ENCODE data around the gene CHRNA4. TPM values are rescaled to one million over a fixed set of nuclear protein-coding genes. Genes with fewer than 3 reads are reported as not detected.

CHRNA4 gene
- not detected for total RNA-seq

- ATAC-seq (ENCODE audit: low read depth): no peak
- Mint-ChIP-seq H3K36me3 (no peaks in the 10 kb centered on the region), H3K4me3 (no peak within 1 kb of the TSS), H3K27ac (no peak within 1 kb of the TSS), H3K9me3 (peaks cover 3% of the 10 kb centered on the region), H3K27me3 (peaks cover 10% of the 10 kb centered on the region), H3K4me1 (no peaks in the 10 kb centered on the region)
- POLR2A ChIA-PET: no interaction called here
- no peak for DNase-seq
Observed at GRCh38 chr20:63360850-63361518, at the start of gene CHRNA4. Gene CHRNA4, minus strand, starts transcription at chr20:63361349. Its CDS starts 184 bp downstream, at chr20:63361165.

GRCh38 chr20:63409834-63410435 is 48.8 kb upstream of the CHRNA4 start:
- ATAC-seq (ENCODE audit: low read depth) (no peak), DNase-seq (no peak)
- no peak overlapping the region for H3K27ac Mint-ChIP-seq
- H3K9me3 Mint-ChIP-seq: no peaks in the 10 kb centered on the region
- no peaks in the 10 kb centered on the region for H3K27me3 Mint-ChIP-seq
- H3K36me3 Mint-ChIP-seq: no peaks in the 10 kb centered on the region
- POLR2A ChIA-PET: no interaction called here
- H3K4me3 Mint-ChIP-seq: no peak overlapping the region
- H3K4me1 Mint-ChIP-seq: peaks cover 2% of the 10 kb centered on the region

GRCh38 chr20:63409066-63409833 is 48.1 kb upstream of the CHRNA4 start:
- no peak for ATAC-seq (ENCODE audit: low read depth)
- no peak for DNase-seq
- Mint-ChIP-seq H3K27ac (no peak overlapping the region), H3K27me3 (no peaks in the 10 kb centered on the region), H3K36me3 (no peaks in the 10 kb centered on the region), H3K4me3 (no peak overlapping the region), H3K9me3 (no peaks in the 10 kb centered on the region), H3K4me1 (peaks cover 2% of the 10 kb centered on the region)
- POLR2A ChIA-PET: no interaction called here

GRCh38 chr20:63408684-63409046 is 47.5 kb upstream of the CHRNA4 start:
- H3K27me3 Mint-ChIP-seq: no peaks in the 10 kb centered on the region
- no peak overlapping the region for H3K4me3 Mint-ChIP-seq
- DNase-seq (no peak), ATAC-seq (ENCODE audit: low read depth) (no peak)
- no peaks in the 10 kb centered on the region for H3K36me3 Mint-ChIP-seq
- POLR2A ChIA-PET: no interaction called here
- H3K4me1 Mint-ChIP-seq: peaks cover 2% of the 10 kb centered on the region
- H3K27ac Mint-ChIP-seq: no peak overlapping the region
- H3K9me3 Mint-ChIP-seq: no peaks in the 10 kb centered on the region

GRCh38 chr20:63407928-63408683 is 47.0 kb upstream of the CHRNA4 start:
- no peak overlapping the region for H3K4me3 Mint-ChIP-seq
- ATAC-seq (ENCODE audit: low read depth) (no peak), DNase-seq (no peak)
- no peaks in the 10 kb centered on the region for H3K9me3 Mint-ChIP-seq
- H3K27ac Mint-ChIP-seq: no peak overlapping the region
- H3K27me3 Mint-ChIP-seq: no peaks in the 10 kb centered on the region
- H3K4me1 Mint-ChIP-seq: peaks cover 2% of the 10 kb centered on the region
- H3K36me3 Mint-ChIP-seq: no peaks in the 10 kb centered on the region
- POLR2A ChIA-PET: no interaction called here

- DNase-seq: no peak
- Mint-ChIP-seq H3K36me3 (no peaks in the 10 kb centered on the region), H3K27ac (no peak overlapping the region), H3K9me3 (no peaks in the 10 kb centered on the region), H3K4me1 (peaks cover 2% of the 10 kb centered on the region), H3K4me3 (no peak overlapping the region), H3K27me3 (no peaks in the 10 kb centered on the region)
- POLR2A ChIA-PET: no interaction called here
- ATAC-seq (ENCODE audit: low read depth): no peak
Observed at GRCh38 chr20:63406617-63407245, 45.6 kb upstream of the CHRNA4 start.

GRCh38 chr20:63406011-63406410 is 44.9 kb upstream of the CHRNA4 start:
- POLR2A ChIA-PET: no interaction called here

GRCh38 chr20:63405102-63405730 is 44.1 kb upstream of the CHRNA4 start:
- Mint-ChIP-seq H3K27me3 (no peaks in the 10 kb centered on the region), H3K4me3 (no peak overlapping the region), H3K9me3 (no peaks in the 10 kb centered on the region), H3K36me3 (no peaks in the 10 kb centered on the region), H3K27ac (no peak overlapping the region), H3K4me1 (no peaks in the 10 kb centered on the region)
- DNase-seq (no peak), ATAC-seq (ENCODE audit: low read depth) (peak; percentile 31)
- POLR2A ChIA-PET: no interaction called here

More at GRCh38 chr20:63406011-63406410, 44.9 kb upstream of the CHRNA4 start:
- no peaks in the 10 kb centered on the region for H3K27me3 Mint-ChIP-seq
- H3K36me3 Mint-ChIP-seq: no peaks in the 10 kb centered on the region
- no peaks in the 10 kb centered on the region for H3K9me3 Mint-ChIP-seq
- H3K4me3 Mint-ChIP-seq: no peak overlapping the region
- DNase-seq: no peak
- no peak for ATAC-seq (ENCODE audit: low read depth)
- no peak overlapping the region for H3K27ac Mint-ChIP-seq
- H3K4me1 Mint-ChIP-seq: no peaks in the 10 kb centered on the region

- H3K27me3 Mint-ChIP-seq: no peaks in the 10 kb centered on the region
- ATAC-seq (ENCODE audit: low read depth) (no peak), DNase-seq (no peak)
- no peaks in the 10 kb centered on the region for H3K36me3 Mint-ChIP-seq
- H3K27ac Mint-ChIP-seq: no peak overlapping the region
- H3K9me3 Mint-ChIP-seq: no peaks in the 10 kb centered on the region
- H3K4me1 Mint-ChIP-seq: no peaks in the 10 kb centered on the region
- POLR2A ChIA-PET: no interaction called here
- H3K4me3 Mint-ChIP-seq: no peak overlapping the region
Observed at GRCh38 chr20:63404129-63405085, 43.3 kb upstream of the CHRNA4 start.

GRCh38 chr20:63403403-63404105 is 42.4 kb upstream of the CHRNA4 start:
- ATAC-seq (ENCODE audit: low read depth): no peak
- Mint-ChIP-seq H3K9me3 (no peaks in the 10 kb centered on the region), H3K36me3 (no peaks in the 10 kb centered on the region), H3K27me3 (no peaks in the 10 kb centered on the region), H3K27ac (no peak overlapping the region), H3K4me3 (no peak overlapping the region), H3K4me1 (no peaks in the 10 kb centered on the region)
- no peak for DNase-seq
- POLR2A ChIA-PET: no interaction called here

- H3K9me3 Mint-ChIP-seq: no peaks in the 10 kb centered on the region
- POLR2A ChIA-PET: no interaction called here
- no peak overlapping the region for H3K4me3 Mint-ChIP-seq
- no peak for DNase-seq
- no peaks in the 10 kb centered on the region for H3K27me3 Mint-ChIP-seq
- no peaks in the 10 kb centered on the region for H3K4me1 Mint-ChIP-seq
- H3K36me3 Mint-ChIP-seq: no peaks in the 10 kb centered on the region
- H3K27ac Mint-ChIP-seq: no peak overlapping the region
- no peak for ATAC-seq (ENCODE audit: low read depth)
Observed at GRCh38 chr20:63402860-63403220, 41.7 kb upstream of the CHRNA4 start.
